HepG2 (cell line): ENCODE results near the gene TRMT2A. TPM values are rescaled to one million over a fixed set of nuclear protein-coding genes. Genes with fewer than 3 reads are reported as not detected.

ENCODE experiments used
- MYC ChIP-seq: sonication (generic); formaldehyde crosslinking; IDR thresholded peaks from 2 replicates; pipeline ENCODE4 v1.9.0; 2021; ENCODE audit warnings: missing genetic modification reagents, borderline replicate concordance
- NONO ChIP-seq, 2 experiments: fragments of 450-650 bp in 1 of 2; sonication (generic) in 1 of 2; formaldehyde crosslinking in 1 of 2; IDR thresholded peaks in 1 of 2; conservative IDR thresholded peaks in 1 of 2; 2 replicates each; pipeline versions ENCODE4 v1.6.1 to v1.8.0; 2017 to 2022; ENCODE audit warnings: mild to moderate bottlenecking in 1 of 2, missing genetic modification reagents in 1 of 2, moderate library complexity in 1 of 2
- POLR2A ChIP-seq, 2 experiments: IDR thresholded peaks; 2 replicates each; pipeline ENCODE4 v1.6.1; 2011; ENCODE audit warnings: low read depth in 2 of 2, low read length in 2 of 2, mild to moderate bottlenecking in 1 of 2, moderate library complexity in 1 of 2; ENCODE audit not compliant: insufficient read depth in 1 of 2
- XRCC5 ChIP-seq: fragments of 200-400 bp; formaldehyde crosslinking; optimal IDR thresholded peaks from 2 replicates; pipeline ENCODE3; 2017; ENCODE audit warnings: mild to moderate bottlenecking, low read length
- ZFAT ChIP-seq: sonication (generic); formaldehyde crosslinking; conservative IDR thresholded peaks from 2 replicates; pipeline ENCODE4 v1.8.1; 2023; ENCODE audit warnings: missing genetic modification reagents, inconsistent platforms
- ZNF264 ChIP-seq: sonication (generic); formaldehyde crosslinking; IDR thresholded peaks from 2 replicates; pipeline ENCODE4 v1.4.0; 2020; ENCODE audit warnings: missing genetic modification reagents
- ZNF44 ChIP-seq: sonication (generic); formaldehyde crosslinking; IDR thresholded peaks from 2 replicates; pipeline ENCODE4 v1.5.1; 2020; ENCODE audit warnings: mild to moderate bottlenecking, missing genetic modification reagents
- polyA plus RNA-seq, 8 experiments: library from polyadenylated mRNA; depleted of rRNA in 3 of 8; stranded (reverse) in 7 of 8; unstranded in 1 of 8; fragments of >200 nt; fragmentation: Illumina TruSeq in 4 of 8; extraction: Trizol in 4 of 8; gene quantifications; 2 replicates each; pipeline versions ENCODE4 v1.2.1 to v1.2.3, GENCODE V29; 2011 to 2016; ENCODE audit warnings: low read depth in 4 of 8, missing spikeins in 1 of 8, mixed read lengths in 1 of 8; ENCODE audit not compliant: insufficient read depth in 1 of 8
- total RNA-seq, 5 experiments: library from RNA; depleted of rRNA; stranded (reverse); fragments of >200 nt; fragmentation: Illumina TruSeq; extraction: Trizol; gene quantifications; 2 replicates each; pipeline ENCODE4 v1.2.3, GENCODE V29; 2016; ENCODE audit warnings: low read depth in 1 of 5
- TF ChIP-seq, protein P1 (sequence below): sonication (generic); formaldehyde crosslinking; IDR thresholded peaks from 2 replicates; pipeline ENCODE4 v1.4.0; 2020; ENCODE audit warnings: missing genetic modification reagents, borderline replicate concordance
- TF ChIP-seq, protein P2 (sequence below): sonication (generic); formaldehyde crosslinking; IDR thresholded peaks from 2 replicates; pipeline ENCODE4 v1.4.0; 2020; ENCODE audit warnings: missing genetic modification reagents; ENCODE audit errors: not compliant biosample characterization
- TF ChIP-seq, protein P3 (sequence below): sonication (generic); formaldehyde crosslinking; IDR thresholded peaks from 2 replicates; pipeline ENCODE4 v1.8.0; 2022; ENCODE audit warnings: mild to moderate bottlenecking, missing genetic modification reagents, moderate library complexity
- TF ChIP-seq, protein P4 (sequence below): sonication (generic); formaldehyde crosslinking; IDR thresholded peaks from one replicate; pipeline ENCODE4 v1.5.1; 2020; ENCODE audit warnings: mild to moderate bottlenecking, missing genetic modification reagents; ENCODE audit errors: not compliant biosample characterization
- TF ChIP-seq, protein P5 (sequence below): sonication (generic); formaldehyde crosslinking; IDR thresholded peaks from 2 replicates; pipeline ENCODE4 v1.8.1; 2022; ENCODE audit warnings: mild to moderate bottlenecking, missing genetic modification reagents

The TRMT2A gene
- total and polyA plus RNA-seq, 2 of the 13 experiments (the other 11 are each of a cell fraction or from before 2014, with no cell fraction given), result 24.0 to 30.3 TPM

DNA sequence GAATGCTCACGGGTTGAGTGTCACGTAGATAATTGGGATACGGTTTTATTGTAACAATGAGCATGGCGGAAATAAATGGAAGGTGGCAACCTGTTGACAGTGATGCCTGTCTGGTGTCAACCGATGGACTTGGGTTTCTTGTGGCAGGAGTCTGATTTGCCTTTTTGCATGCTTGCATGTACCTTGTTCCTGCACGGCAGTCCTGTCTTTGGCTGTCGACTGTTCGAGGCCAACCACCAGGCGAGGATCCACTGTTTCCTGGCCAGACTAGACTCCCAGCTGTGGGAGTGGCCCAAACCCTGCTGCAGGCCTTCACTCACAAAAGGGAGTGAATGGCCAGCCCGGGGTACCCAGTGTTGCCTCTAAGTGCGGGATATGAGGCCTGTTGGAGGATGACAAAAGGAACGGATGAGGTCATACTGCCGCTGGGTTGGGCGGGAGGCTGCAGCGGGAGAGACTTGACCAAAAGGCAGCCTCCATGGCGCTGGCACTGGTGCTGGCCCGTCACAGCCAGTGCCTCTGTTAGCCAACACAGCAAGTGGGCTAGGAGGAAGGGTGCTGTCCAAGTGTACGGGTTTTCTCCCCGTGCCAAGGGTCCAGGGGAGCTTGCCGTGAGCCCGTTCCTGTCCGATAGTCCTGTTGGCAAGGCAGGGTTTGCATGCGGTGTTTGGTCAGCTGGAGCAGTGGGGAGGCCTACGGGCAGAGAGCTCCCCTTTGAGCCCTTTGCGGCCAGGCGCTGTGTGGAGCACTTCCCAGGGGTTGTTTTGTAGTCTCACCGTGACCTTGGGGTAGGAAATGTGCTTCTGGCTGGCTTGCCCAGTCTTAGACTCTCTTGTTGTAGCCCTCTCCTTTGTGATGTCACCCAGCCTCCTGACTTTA, 36.0 kb downstream of the TRMT2A start (continued):
- TF ChIP-seq, protein P1, sequence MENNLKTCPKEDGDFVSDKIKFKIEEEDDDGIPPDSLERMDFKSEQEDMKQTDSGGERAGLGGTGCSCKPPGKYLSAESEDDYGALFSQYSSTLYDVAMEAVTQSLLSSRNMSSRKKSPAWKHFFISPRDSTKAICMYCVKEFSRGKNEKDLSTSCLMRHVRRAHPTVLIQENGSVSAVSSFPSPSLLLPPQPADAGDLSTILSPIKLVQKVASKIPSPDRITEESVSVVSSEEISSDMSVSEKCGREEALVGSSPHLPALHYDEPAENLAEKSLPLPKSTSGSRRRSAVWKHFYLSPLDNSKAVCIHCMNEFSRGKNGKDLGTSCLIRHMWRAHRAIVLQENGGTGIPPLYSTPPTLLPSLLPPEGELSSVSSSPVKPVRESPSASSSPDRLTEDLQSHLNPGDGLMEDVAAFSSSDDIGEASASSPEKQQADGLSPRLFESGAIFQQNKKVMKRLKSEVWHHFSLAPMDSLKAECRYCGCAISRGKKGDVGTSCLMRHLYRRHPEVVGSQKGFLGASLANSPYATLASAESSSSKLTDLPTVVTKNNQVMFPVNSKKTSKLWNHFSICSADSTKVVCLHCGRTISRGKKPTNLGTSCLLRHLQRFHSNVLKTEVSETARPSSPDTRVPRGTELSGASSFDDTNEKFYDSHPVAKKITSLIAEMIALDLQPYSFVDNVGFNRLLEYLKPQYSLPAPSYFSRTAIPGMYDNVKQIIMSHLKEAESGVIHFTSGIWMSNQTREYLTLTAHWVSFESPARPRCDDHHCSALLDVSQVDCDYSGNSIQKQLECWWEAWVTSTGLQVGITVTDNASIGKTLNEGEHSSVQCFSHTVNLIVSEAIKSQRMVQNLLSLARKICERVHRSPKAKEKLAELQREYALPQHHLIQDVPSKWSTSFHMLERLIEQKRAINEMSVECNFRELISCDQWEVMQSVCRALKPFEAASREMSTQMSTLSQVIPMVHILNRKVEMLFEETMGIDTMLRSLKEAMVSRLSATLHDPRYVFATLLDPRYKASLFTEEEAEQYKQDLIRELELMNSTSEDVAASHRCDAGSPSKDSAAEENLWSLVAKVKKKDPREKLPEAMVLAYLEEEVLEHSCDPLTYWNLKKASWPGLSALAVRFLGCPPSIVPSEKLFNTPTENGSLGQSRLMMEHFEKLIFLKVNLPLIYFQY (CRISPR knock-in tag), result no peak
- TF ChIP-seq, protein P2, sequence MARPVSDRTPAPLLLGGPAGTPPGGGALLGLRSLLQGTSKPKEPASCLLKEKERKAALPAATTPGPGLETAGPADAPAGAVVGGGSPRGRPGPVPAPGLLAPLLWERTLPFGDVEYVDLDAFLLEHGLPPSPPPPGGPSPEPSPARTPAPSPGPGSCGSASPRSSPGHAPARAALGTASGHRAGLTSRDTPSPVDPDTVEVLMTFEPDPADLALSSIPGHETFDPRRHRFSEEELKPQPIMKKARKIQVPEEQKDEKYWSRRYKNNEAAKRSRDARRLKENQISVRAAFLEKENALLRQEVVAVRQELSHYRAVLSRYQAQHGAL (CRISPR knock-in tag), result no peak
- TF ChIP-seq POLR2A (IDR thresholded peaks at IDR 0.05; ENCODE audit: insufficient read depth in 1 of 2, low read depth in 2 of 2, low read length in 2 of 2) (peak in 1 of 2 experiments; percentile 41; a peak in 1 of 4 replicates), ZNF264 (CRISPR knock-in tag) (no peak), NONO (IDR thresholded peaks at IDR 0.05) (no peak), NONO (CRISPR knock-in tag; conservative IDR thresholded peaks at IDR 0.05) (no peak), ZFAT (no peak), XRCC5 (no peak), ZNF44 (CRISPR knock-in tag) (no peak), MYC (CRISPR knock-in tag) (peak; percentile 10; the same call in 1 of the 2 replicates)
- TF ChIP-seq, protein P3, sequence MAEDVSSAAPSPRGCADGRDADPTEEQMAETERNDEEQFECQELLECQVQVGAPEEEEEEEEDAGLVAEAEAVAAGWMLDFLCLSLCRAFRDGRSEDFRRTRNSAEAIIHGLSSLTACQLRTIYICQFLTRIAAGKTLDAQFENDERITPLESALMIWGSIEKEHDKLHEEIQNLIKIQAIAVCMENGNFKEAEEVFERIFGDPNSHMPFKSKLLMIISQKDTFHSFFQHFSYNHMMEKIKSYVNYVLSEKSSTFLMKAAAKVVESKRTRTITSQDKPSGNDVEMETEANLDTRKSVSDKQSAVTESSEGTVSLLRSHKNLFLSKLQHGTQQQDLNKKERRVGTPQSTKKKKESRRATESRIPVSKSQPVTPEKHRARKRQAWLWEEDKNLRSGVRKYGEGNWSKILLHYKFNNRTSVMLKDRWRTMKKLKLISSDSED (CRISPR knock-in tag), result no peak
- TF ChIP-seq, protein P4, sequence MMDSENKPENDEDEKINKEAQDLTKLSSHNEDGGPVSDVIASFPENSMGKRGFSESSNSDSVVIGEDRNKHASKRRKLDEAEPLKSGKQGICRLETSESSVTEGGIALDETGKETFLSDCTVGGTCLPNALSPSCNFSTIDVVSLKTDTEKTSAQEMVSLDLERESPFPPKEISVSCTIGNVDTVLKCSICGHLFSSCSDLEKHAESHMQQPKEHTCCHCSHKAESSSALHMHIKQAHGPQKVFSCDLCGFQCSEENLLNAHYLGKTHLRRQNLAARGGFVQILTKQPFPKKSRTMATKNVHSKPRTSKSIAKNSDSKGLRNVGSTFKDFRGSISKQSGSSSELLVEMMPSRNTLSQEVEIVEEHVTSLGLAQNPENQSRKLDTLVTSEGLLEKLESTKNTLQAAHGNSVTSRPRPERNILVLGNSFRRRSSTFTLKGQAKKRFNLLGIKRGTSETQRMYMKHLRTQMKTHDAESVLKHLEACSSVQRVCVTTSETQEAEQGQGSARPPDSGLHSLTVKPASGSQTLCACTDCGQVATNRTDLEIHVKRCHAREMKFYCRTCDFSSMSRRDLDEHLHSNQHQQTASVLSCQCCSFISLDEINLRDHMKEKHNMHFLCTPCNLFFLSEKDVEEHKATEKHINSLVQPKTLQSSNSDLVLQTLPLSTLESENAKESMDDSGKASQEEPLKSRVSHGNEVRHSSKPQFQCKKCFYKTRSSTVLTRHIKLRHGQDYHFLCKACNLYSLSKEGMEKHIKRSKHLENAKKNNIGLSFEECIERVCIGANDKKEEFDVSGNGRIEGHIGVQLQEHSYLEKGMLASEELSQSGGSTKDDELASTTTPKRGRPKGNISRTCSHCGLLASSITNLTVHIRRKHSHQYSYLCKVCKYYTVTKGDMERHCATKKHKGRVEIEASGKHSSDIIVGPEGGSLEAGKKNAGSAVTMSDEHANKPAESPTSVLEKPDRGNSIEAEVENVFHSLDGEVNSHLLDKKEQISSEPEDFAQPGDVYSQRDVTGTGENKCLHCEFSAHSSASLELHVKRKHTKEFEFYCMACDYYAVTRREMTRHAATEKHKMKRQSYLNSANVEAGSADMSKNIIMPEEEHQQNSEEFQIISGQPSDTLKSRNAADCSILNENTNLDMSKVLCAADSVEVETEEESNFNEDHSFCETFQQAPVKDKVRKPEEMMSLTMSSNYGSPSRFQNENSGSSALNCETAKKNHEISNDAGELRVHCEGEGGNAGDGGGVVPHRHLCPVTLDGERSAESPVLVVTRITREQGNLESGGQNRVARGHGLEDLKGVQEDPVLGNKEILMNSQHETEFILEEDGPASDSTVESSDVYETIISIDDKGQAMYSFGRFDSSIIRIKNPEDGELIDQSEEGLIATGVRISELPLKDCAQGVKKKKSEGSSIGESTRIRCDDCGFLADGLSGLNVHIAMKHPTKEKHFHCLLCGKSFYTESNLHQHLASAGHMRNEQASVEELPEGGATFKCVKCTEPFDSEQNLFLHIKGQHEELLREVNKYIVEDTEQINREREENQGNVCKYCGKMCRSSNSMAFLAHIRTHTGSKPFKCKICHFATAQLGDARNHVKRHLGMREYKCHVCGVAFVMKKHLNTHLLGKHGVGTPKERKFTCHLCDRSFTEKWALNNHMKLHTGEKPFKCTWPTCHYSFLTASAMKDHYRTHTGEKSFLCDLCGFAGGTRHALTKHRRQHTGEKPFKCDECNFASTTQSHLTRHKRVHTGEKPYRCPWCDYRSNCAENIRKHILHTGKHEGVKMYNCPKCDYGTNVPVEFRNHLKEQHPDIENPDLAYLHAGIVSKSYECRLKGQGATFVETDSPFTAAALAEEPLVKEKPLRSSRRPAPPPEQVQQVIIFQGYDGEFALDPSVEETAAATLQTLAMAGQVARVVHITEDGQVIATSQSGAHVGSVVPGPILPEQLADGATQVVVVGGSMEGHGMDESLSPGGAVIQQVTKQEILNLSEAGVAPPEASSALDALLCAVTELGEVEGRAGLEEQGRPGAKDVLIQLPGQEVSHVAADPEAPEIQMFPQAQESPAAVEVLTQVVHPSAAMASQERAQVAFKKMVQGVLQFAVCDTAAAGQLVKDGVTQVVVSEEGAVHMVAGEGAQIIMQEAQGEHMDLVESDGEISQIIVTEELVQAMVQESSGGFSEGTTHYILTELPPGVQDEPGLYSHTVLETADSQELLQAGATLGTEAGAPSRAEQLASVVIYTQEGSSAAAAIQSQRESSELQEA (CRISPR knock-in tag), result peak; percentile 64
- TF ChIP-seq, protein P5, sequence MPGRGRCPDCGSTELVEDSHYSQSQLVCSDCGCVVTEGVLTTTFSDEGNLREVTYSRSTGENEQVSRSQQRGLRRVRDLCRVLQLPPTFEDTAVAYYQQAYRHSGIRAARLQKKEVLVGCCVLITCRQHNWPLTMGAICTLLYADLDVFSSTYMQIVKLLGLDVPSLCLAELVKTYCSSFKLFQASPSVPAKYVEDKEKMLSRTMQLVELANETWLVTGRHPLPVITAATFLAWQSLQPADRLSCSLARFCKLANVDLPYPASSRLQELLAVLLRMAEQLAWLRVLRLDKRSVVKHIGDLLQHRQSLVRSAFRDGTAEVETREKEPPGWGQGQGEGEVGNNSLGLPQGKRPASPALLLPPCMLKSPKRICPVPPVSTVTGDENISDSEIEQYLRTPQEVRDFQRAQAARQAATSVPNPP, result no peak
